D341Med (cell line): Measurements from ENCODE around the gene PHF1.

Experiments
- DNase-seq: peaks from one replicate; pipeline ENCODE4 v3.0.0; 2012; ENCODE audit warnings: low spot score

PHF1 gene

DNA sequence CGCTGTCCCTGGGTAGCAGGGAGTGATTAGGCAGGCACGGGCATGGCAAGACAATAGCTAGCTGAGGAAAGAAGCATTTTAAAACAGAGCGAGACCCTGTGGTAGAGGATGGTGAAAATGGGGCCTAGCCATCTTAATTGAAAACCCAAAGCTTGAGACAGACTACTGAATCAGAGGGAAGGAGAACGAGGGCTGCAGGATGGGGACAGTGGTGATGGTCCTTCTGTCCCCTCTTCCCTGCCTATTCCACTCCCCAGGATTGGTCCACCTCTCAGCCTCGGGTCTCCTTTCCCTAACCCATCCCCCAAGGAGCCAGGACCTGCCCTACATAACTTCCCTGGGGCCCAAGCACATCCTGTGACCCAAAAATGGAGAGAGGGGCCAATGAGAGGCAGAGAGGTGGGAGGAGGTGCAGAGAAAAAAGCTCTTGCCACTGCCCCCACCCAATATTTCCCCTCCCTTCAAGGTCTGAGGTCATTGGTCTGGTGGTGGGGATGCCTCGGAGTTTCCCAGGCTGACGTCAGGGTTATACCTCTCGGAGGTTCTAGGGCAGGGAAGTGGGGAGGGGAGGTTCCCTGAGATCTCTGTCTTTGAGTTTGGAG is 8.0 kb downstream of the PHF1 start:
- DNase-seq: no peak

GRCh38 chr6:33419580-33420490 is 9.0 kb downstream of the PHF1 start, which contains the start of gene SYNGAP1:
Gene SYNGAP1 (plus strand): TSS chr6:33420065. CDS start chr6:33420265, 200 bp downstream.
- no peak for DNase-seq

DNA sequence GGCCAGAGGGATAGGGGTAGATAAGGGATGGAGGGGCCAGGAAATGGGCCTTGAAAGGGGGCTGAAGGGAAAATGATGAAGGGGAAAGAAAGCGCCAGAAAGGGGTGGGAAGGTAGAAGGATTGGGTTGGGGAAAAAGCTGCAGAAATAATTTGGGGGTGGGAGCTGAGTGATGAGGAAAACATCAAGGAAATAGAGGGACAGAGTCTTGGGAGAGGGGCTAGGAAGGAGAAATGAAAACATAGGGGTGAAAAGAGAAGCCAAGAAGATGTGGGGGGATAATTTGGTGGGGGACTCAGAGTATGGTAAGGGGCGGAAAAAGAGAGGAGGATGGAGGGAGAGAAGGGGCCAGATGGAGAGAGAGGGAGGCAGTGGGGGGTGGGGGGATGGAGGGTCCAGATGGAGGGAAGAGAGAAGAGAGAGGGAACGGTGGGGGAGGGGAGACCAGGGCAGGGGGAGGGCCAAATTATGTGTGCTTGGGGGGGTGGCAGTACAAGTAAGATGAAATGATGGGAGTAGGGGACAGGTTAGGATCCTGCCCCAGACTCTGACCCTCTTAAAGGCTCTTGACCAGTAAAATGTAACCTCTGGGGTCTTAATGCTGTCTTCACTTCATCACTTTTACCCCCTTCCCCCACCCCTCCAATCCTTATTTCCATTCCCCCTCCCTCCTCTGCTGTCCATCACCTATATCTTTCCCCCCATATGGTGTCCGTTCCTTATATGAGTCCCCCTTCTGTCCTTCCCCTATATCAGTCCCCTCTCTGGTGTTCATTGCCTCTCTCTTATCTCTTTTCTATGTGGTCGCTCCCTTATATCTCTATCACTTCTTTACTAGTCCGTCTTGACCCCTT is 9.9 kb downstream of the PHF1 start:
- DNase-seq: no peak

GRCh38 chr6:33421344-33421643 is 10.5 kb downstream of the PHF1 start:
- DNase-seq: no peak

DNA sequence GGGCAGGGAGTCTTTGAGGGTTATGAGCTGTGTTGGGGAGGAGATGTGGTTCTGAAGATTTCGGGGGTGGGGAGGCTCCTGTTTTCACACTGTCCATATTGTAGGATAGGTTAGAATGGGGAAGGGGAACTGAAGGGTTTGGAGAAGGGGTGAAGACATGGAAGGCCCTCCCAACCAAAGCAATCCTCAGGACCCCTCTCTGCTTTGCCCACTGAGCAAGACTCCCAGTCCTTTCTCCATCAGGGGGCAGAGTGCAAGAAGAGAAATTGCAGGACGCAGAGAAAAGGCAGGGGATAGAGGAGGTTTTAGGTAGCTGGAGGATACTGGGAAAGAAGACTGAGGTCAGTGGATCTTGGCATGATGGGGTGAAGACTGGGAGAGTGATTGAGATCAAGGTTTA is 13.0 kb downstream of the PHF1 start:
- DNase-seq: no peak

GRCh38 chr6:33424855-33425667 is 14.2 kb downstream of the PHF1 start:
- no peak for DNase-seq

- DNase-seq: peak; percentile 93
Observed at GRCh38 chr6:33425668-33426577, 15.1 kb downstream of the PHF1 start.

DNA sequence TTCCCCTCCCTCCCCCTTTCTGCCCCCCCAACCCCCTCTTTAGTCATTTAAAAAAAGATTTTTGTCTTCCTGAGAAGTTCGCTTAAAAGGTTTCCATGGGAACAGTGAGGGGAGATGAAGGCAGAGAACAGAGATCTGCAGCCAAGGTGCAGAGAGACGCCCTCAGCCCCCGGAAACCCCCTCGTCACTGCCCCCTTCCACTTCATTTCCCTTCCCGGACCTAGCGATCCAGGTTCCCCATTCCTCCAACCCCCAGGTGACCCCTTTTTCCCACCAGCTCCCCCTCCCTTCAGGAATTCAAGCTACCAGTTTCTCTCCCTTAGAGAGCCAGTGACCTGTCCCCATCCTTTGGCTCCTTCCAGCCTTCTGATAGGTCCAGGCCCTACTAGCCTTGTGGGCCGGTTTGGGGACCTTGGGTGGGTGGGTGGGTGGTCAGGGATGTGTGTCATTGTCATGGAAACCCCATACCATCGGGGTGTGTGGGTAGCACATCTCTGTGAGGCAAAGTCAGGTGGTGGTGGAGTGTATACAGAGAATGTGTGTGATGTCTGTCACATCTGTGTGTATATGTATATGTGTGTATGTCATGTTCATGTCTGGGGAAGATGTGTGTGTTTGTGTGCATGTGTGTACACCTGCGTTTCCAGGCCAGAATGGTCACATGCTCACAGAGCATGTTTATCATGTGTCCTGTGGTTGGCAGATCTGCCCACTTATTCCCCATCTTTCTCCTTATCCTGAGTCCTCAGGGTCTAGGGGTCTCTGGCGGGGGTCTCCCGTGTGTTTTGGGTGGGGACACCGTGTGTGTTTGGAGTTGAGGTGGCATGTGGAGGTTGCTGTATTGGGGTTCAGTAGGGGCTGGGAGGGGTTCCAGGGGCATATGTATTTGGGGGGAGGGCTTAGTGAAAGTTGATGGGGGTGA is 16.0 kb downstream of the PHF1 start:
- DNase-seq: no peak

DNA sequence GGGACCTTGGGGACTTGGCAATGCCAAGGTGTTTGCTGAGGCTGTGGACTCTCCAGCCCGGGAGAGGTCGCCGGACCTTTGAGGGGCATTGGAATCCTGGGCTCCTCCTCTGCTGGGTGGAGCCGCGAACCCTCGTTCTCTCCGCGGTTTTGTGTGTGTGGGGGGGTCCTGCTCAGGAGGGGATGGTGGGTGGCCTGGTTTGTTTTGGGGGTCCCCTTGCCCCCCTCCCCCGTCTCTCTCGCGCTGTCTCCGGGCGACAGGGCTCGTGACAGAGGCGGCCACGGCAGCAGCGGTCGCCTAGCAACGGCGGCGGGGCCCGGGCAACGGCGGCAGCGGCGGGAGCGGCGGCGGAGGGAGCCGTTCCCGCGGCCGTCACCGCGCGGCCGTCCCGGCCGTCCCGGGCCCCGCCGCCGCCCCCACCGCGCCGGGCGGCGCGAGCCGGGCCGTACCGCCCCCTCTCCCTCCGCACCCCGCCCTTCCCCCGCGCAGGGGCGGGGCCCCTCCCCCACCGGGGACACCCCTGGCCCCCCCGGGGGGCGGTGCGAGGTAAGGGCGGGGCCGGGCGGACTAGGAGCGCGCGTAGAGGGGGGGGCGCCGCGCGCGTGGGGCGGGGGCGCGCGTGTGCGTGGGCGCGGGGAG is 16.9 kb downstream of the PHF1 start:
- peak; percentile 83 for DNase-seq

DNA sequence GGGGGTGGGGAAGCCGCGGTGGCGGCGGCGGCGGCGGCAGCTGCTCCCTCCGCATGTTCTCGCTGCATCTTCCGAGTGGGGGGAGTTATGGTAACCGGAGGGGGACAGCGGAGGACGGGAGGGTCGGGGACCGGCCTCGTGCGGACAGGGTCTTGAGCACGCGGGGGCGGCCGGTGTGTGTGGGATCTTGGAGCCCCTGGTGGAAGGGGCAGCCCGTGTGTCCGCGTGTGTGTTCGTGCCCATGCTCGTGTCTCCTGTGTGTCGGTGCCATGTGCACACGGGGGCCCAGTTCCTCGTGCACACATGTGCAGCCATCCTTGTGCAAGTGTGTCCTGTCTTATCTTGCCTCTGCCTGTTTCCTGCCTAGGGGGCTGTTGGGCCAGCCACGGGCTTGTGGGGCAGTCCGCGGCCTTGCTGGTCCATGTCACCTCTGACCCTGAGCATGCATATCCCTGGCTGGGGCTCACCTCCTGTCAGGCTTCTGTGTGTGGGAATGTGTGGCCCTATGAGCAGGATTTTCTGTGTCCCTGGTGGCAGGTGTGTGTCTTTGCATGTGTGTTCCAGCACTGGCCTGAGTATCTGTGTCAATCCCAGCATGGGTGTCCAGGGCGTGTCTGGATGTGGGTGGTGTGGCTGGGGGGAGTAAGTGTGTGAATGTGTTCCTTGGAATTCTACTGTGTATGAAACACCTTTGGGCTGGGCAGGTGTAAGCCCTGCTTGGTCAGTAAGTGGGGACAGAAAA is 17.6 kb downstream of the PHF1 start:
- DNase-seq: peak; percentile 64

DNA sequence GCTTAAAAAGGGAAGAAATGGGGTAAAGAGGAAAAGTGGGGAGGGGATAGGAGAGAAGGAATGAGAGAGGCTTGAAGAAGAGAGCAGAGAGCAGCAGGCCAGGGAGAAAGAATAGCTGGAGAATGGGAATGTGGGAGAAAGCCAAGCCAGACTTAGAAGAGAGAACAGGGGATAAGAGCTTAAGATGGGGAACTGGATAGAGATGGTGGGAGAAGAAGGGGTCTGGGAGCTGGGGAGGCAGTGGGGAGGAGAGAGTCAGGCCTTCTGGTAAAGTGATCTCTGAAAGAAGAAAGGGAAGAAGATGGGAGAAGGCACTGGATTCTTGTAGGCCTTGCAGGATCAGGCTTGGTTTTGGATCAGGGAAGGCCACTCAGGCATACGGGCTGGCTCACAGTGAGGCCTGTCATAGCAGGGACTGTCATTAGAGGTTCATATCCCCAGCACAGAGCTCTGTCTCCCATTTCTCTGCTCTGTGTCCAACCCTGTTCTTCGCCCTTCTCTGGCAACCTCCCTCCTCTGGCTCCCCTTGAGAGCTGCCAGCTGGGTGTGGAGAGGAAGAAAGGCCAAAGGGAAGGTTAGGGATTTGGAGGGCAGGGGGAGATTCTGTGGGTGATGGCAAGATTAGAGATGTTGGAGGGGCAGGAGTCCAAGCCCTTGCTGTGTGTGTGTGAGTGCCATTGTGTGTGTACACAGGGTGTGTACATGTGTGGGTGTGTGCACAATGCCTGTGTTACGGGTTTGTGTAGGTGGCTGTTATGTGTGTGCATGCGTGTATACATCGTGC is 18.3 kb downstream of the PHF1 start:
- DNase-seq: no peak

GRCh38 chr6:33429750-33430052 is 18.9 kb downstream of the PHF1 start:
- DNase-seq: no peak

GRCh38 chr6:33430334-33430733 is 19.5 kb downstream of the PHF1 start:
- DNase-seq: no peak

DNA sequence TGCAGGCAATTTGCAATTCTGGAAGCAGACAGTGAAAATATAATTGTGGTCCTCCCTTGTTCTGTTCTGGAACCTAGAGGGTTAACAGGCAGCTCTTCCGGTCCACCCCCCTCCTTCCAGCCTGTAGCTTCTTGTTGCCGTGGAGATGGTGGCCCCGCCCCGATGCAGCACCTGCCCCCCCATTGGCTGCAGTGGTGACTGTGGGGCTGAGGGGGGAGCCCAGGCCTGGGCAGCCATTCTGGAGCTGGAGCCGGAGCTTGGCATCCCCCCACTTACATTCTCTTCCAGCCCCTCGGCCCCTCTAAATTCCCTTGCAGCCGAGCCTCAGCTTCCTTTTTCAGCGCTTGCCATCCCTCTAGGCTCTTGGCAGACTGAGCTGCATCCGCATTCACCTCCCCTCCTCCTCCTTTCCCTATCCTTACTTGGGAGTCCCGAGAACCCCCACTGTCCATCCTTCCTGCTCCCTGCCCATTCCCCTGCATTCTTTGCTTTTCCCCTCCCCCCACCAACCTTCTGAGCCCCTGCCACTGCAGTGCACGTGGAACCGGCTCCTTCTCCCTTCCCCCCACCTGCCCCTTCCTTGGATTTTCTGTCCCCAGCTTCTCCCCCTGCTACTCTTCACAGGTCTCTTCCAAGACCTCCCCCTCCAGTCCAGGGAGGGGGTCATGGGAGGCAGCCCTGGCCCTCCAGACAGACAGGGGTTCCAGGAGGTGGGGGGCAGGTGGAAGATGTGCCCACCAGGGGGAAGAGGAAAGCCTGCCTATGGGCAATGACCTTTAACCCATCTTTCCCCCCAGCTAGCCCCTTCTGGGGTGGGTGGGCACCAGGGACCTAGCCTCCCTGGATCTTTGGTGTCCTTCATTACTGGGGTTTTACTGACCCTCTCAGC is 20.4 kb downstream of the PHF1 start:
- peak; percentile 89 for DNase-seq

DNA sequence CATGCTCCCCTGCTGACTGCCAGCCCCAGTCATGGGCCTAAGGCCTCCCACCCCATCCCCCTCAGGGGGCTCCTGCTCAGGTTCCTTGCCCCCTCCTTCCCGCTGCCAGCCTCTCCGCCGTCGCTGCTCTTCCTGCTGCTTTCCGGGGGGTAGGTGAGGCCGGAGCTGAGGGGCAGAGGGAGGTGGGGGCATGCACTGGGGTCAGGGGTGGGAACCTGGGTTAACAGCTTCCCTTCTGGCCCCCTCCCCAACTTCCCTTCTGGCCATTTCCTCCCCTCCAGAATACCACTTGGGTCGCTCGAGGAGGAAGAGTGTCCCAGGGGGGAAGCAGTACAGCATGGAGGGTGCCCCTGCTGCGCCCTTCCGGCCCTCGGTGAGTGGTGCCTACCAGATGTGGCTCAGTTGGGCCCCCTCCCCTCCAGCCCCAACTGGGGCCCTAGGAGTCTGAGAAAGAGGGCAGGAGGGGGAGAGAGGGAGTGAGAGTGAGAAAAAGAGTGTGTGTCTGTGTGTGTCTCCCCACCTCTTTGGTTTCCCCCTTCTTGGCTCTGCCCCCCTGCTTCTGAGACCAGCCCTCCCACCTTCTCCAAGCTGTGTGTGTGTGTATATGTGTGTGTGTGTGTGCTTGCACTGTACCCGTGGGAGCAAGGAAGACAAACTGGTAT is 21.2 kb downstream of the PHF1 start:
- peak; percentile 15 for DNase-seq

GRCh38 chr6:33432546-33432945 is 21.7 kb downstream of the PHF1 start:
- DNase-seq: peak; percentile 8
